Measurements from ENCODE around the gene TSHZ2.

DNA sequence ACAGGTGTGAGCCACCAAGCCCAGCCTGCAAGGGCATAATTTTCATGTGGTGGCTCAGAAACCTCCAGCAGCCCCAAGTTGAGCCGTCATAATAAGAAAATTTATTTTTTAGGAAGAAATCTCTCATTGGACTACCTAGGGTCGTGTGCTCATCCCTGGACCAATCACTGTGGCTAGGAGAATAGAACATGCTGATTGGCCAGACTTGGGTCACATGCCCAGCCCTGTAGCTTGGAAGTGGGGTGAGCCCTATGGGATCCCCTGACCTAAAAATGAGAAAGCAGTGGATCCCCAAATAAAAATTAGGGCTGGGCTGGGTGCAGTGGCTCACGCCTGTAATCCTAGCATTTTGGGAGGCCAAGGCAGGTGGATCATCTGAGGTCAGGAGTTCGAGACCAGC is 466.2 kb downstream of the TSHZ2 start:
- TF ChIP-seq, protein P1, sequence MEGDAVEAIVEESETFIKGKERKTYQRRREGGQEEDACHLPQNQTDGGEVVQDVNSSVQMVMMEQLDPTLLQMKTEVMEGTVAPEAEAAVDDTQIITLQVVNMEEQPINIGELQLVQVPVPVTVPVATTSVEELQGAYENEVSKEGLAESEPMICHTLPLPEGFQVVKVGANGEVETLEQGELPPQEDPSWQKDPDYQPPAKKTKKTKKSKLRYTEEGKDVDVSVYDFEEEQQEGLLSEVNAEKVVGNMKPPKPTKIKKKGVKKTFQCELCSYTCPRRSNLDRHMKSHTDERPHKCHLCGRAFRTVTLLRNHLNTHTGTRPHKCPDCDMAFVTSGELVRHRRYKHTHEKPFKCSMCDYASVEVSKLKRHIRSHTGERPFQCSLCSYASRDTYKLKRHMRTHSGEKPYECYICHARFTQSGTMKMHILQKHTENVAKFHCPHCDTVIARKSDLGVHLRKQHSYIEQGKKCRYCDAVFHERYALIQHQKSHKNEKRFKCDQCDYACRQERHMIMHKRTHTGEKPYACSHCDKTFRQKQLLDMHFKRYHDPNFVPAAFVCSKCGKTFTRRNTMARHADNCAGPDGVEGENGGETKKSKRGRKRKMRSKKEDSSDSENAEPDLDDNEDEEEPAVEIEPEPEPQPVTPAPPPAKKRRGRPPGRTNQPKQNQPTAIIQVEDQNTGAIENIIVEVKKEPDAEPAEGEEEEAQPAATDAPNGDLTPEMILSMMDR (IDR thresholded peaks at IDR 0.05) = no peak
- TF ChIP-seq POLR2A (IDR thresholded peaks at IDR 0.05) (no peak), POLR2AphosphoS5 (IDR thresholded peaks at IDR 0.05) (no peak), EP300 (IDR thresholded peaks at IDR 0.05) (no peak)
